Suprapubic skin (tissue), 4 donors: ENCODE results near the gene RYR3.

ENCODE experiments used
- POLR2A ChIP-seq, 2 donors: fragments of 450-650 bp; IDR thresholded peaks; one replicate each; pipeline ENCODE4 v1.6.1; 2017; ENCODE audit warnings: antibody characterized with exemption in 2 of 2, mild to moderate bottlenecking in 2 of 2, moderate library complexity in 2 of 2
- POLR2AphosphoS5 ChIP-seq, 3 donors: sonication (generic); formaldehyde crosslinking; IDR thresholded peaks; one replicate each; pipeline ENCODE4 v1.6.1; 2017; ENCODE audit warnings: antibody characterized with exemption in 3 of 3
- TF ChIP-seq, protein P1 (sequence below), 2 donors: fragments of 200-600 bp in 1 of 2; fragments of 450-650 bp in 1 of 2; sonication (generic) in 1 of 2; IDR thresholded peaks; one replicate each; pipeline ENCODE4 v1.5.1; 2016 to 2019; ENCODE audit warnings: antibody characterized with exemption in 2 of 2, mild to moderate bottlenecking in 1 of 2, moderate library complexity in 1 of 2

DNA sequence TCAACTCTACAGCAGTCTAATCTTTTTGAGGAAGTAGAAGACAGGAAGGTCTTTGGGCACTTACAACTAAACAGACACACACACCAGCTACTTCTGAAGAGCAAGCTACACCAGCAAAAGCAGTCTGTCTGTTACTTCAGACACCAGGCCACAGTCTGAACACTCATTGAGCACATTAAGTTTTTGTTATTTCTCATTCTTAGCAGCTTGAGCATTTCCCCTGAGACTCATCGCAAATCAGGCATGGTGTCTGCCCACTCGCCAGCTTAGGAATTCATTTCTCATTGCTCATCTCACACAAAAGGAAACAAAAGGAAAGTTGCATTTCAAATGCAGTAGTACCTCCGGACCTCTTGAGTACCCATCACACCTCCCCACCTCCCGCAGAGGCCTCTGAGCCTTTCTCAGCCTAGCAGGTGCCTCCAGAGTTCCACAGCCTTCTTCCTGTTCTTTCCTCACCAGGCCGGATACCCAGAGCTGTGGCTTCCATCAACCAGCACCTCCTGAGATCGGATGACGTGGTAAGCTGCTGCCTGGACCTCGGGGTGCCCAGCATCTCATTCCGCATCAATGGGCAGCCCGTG is 302.0 kb downstream of the RYR3 start:
- TF ChIP-seq, protein P1, sequence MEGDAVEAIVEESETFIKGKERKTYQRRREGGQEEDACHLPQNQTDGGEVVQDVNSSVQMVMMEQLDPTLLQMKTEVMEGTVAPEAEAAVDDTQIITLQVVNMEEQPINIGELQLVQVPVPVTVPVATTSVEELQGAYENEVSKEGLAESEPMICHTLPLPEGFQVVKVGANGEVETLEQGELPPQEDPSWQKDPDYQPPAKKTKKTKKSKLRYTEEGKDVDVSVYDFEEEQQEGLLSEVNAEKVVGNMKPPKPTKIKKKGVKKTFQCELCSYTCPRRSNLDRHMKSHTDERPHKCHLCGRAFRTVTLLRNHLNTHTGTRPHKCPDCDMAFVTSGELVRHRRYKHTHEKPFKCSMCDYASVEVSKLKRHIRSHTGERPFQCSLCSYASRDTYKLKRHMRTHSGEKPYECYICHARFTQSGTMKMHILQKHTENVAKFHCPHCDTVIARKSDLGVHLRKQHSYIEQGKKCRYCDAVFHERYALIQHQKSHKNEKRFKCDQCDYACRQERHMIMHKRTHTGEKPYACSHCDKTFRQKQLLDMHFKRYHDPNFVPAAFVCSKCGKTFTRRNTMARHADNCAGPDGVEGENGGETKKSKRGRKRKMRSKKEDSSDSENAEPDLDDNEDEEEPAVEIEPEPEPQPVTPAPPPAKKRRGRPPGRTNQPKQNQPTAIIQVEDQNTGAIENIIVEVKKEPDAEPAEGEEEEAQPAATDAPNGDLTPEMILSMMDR (IDR thresholded peaks at IDR 0.05) = no peak
- no peak for TF ChIP-seq POLR2AphosphoS5 (IDR thresholded peaks at IDR 0.05)
- TF ChIP-seq POLR2A (IDR thresholded peaks at IDR 0.05) = no peak
